ENCODE data around the gene GSX1. TPM values are rescaled to one million over a fixed set of nuclear protein-coding genes. Genes with fewer than 3 reads are reported as not detected.

The GSX1 gene
- total RNA-seq, 1 donor from 2014 or later: not detected

- H3K27ac Mint-ChIP-seq: peak overlapping the region; percentile 53
- H3F3A ChIP-seq (ENCODE audit: low read depth): peaks cover 14% of the 10 kb centered on the region
- H3K4me1 Mint-ChIP-seq: peaks cover 22% of the 10 kb centered on the region
- no peak overlapping the region for H3K9ac ChIP-seq
- H3K36me3 ChIP-seq: no peaks in the 10 kb centered on the region
- no peaks in the 10 kb centered on the region for H3K79me2 ChIP-seq (ENCODE audit: low read depth)
- H3K9me3 Mint-ChIP-seq: peaks cover 2% of the 10 kb centered on the region
- H4K20me1 ChIP-seq (ENCODE audit: low read depth): no peaks in the 10 kb centered on the region
- peak overlapping the region; percentile 22 for H3K4me3 Mint-ChIP-seq
- H2AFZ ChIP-seq (replicated peaks): peak overlapping the region; percentile 55
- peak overlapping the region; percentile 58 for H3K4me2 ChIP-seq
- H3K4me3 ChIP-seq: peak overlapping the region; percentile 17
- TF ChIP-seq CTCF (IDR thresholded peaks at IDR 0.05) (no peak), EZH2phosphoT487 (IDR thresholded peaks at IDR 0.05) (no peak), EZH2 (IDR thresholded peaks at IDR 0.05) (no peak)
- no peaks in the 10 kb centered on the region for H3K36me3 Mint-ChIP-seq
- H3K9me3 ChIP-seq (ENCODE audit: low read depth): no peaks in the 10 kb centered on the region
- DNase-seq (ENCODE audit: low spot score): peak; percentile 66
- H3K27ac ChIP-seq: no peak overlapping the region
- peaks cover 68% of the 10 kb centered on the region for H3K27me3 ChIP-seq
- H3K4me1 ChIP-seq: peaks cover 20% of the 10 kb centered on the region
- H3K27me3 Mint-ChIP-seq (ENCODE audit: insufficient read depth, low read depth): peaks cover 12% of the 10 kb centered on the region
Observed at GRCh38 chr13:27775943-27776342, 16.3 kb upstream of the GSX1 start.

GRCh38 chr13:27782151-27782550, 10.1 kb upstream of the GSX1 start:
- no peak overlapping the region for H3K27ac ChIP-seq
- no peak overlapping the region for H3K9ac ChIP-seq
- H3K4me3 ChIP-seq: no peak overlapping the region
- H3F3A ChIP-seq (ENCODE audit: low read depth): no peaks in the 10 kb centered on the region
- DNase-seq (ENCODE audit: low spot score): no peak
- Mint-ChIP-seq H3K4me1 (peaks cover 6% of the 10 kb centered on the region), H3K36me3 (no peaks in the 10 kb centered on the region), H3K9me3 (peaks cover 2% of the 10 kb centered on the region), H3K4me3 (no peak overlapping the region), H3K27ac (no peak overlapping the region), H3K27me3 (ENCODE audit: insufficient read depth, low read depth) (peaks cover 18% of the 10 kb centered on the region)
- peaks cover 8% of the 10 kb centered on the region for H4K20me1 ChIP-seq (ENCODE audit: low read depth)
- no peak overlapping the region for H3K4me2 ChIP-seq
- no peak overlapping the region for H2AFZ ChIP-seq (replicated peaks)
- no peaks in the 10 kb centered on the region for H3K79me2 ChIP-seq (ENCODE audit: low read depth)
- peaks cover 98% of the 10 kb centered on the region for H3K27me3 ChIP-seq
- H3K36me3 ChIP-seq: no peaks in the 10 kb centered on the region
- peaks cover 19% of the 10 kb centered on the region for H3K4me1 ChIP-seq
- TF ChIP-seq CTCF (IDR thresholded peaks at IDR 0.05) (no peak), EZH2 (IDR thresholded peaks at IDR 0.05) (no peak), EZH2phosphoT487 (IDR thresholded peaks at IDR 0.05) (no peak)
- H3K9me3 ChIP-seq (ENCODE audit: low read depth): no peaks in the 10 kb centered on the region

GRCh38 chr13:27783111-27783510, 9.2 kb upstream of the GSX1 start:
- H3K4me1 Mint-ChIP-seq: peaks cover 6% of the 10 kb centered on the region
- H3K4me3 ChIP-seq: no peak overlapping the region

More at GRCh38 chr13:27783111-27783510, 9.2 kb upstream of the GSX1 start:
- no peak overlapping the region for H3K9ac ChIP-seq
- peaks cover 24% of the 10 kb centered on the region for H3K27me3 Mint-ChIP-seq (ENCODE audit: insufficient read depth, low read depth)
- no peaks in the 10 kb centered on the region for H3F3A ChIP-seq (ENCODE audit: low read depth)
- H3K27ac ChIP-seq: no peak overlapping the region
- no peak overlapping the region for H3K4me2 ChIP-seq
- peaks cover 10% of the 10 kb centered on the region for H4K20me1 ChIP-seq (ENCODE audit: low read depth)
- peak; percentile 52 for DNase-seq (ENCODE audit: low spot score)
- H3K4me1 ChIP-seq: peaks cover 19% of the 10 kb centered on the region
- no peak for TF ChIP-seq EZH2 (IDR thresholded peaks at IDR 0.05)
- peak; percentile 46 for TF ChIP-seq CTCF (IDR thresholded peaks at IDR 0.05)
- TF ChIP-seq EZH2phosphoT487 (IDR thresholded peaks at IDR 0.05): no peak
- H3K27me3 ChIP-seq: peaks cover 98% of the 10 kb centered on the region
- H3K9me3 ChIP-seq (ENCODE audit: low read depth): no peaks in the 10 kb centered on the region
- peak overlapping the region; percentile 30 for H3K4me3 Mint-ChIP-seq
- peaks cover 6% of the 10 kb centered on the region for H3K9me3 Mint-ChIP-seq
- peak overlapping the region; percentile 30 for H3K27ac Mint-ChIP-seq
- no peaks in the 10 kb centered on the region for H3K36me3 Mint-ChIP-seq
- H3K36me3 ChIP-seq: no peaks in the 10 kb centered on the region
- H2AFZ ChIP-seq (replicated peaks): no peak overlapping the region
- no peaks in the 10 kb centered on the region for H3K79me2 ChIP-seq (ENCODE audit: low read depth)

Data from neural progenitor cell (in vitro differentiated cells).